Coronary artery (tissue), 2 donors: ENCODE measurements around the gene RPS6KA4.

Experiments
- DNase-seq: peaks from one replicate; pipeline ENCODE4 v3.0.0-alpha.2; 2017; ENCODE audit warnings: low spot score
- H3K27ac ChIP-seq, 2 donors: fragments of 200-600 bp; sonication (generic); one replicate each; pipeline ENCODE4 v1.5.1; 2016 to 2019
- H3K4me3 ChIP-seq: fragments of 200-600 bp; sonication (generic); 2 replicates; pipeline ENCODE4 v1.5.1; 2016; ENCODE audit warnings: mild to moderate bottlenecking, moderate library complexity
- TF ChIP-seq, protein P1 (sequence below): fragments of 200-600 bp; sonication (generic); IDR thresholded peaks from one replicate; pipeline ENCODE4 v1.5.1; 2019; ENCODE audit warnings: antibody characterized with exemption

RPS6KA4 gene

DNA sequence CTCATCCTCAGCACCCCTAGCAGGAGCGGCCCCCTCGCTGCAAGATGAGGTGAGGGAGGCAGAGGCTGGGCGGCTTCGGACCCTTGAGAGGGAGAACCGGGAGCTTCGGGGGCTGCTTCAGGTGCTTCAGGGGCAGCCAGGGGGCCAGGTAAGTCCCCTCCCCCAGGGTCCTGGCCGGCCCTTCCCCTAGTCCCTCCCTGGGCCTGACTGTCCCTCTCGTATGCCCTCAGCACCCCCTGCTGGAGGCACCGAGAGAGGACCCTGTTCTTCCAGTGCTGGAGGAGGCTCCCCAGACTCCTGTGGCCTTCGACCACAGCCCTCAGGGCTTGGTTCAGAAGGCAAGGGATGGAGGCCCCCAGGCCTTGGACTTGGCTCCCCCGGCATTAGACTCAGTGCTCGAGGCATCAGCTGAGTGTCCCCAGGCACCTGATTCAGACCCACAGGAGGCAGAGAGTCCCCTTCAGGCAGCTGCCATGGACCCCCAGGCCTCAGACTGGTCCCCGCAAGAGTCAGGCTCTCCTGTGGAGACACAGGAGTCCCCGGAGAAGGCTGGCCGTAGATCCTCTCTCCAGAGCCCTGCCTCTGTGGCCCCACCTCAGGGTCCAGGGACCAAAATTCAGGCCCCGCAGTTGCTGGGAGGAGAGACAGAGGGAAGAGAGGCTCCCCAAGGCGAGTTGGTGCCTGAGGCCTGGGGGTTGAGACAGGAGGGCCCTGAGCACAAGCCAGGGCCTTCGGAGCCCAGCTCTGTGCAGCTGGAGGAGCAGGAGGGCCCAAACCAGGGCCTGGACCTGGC lies 15.0 kb upstream of the RPS6KA4 start:
- TF ChIP-seq, protein P1, sequence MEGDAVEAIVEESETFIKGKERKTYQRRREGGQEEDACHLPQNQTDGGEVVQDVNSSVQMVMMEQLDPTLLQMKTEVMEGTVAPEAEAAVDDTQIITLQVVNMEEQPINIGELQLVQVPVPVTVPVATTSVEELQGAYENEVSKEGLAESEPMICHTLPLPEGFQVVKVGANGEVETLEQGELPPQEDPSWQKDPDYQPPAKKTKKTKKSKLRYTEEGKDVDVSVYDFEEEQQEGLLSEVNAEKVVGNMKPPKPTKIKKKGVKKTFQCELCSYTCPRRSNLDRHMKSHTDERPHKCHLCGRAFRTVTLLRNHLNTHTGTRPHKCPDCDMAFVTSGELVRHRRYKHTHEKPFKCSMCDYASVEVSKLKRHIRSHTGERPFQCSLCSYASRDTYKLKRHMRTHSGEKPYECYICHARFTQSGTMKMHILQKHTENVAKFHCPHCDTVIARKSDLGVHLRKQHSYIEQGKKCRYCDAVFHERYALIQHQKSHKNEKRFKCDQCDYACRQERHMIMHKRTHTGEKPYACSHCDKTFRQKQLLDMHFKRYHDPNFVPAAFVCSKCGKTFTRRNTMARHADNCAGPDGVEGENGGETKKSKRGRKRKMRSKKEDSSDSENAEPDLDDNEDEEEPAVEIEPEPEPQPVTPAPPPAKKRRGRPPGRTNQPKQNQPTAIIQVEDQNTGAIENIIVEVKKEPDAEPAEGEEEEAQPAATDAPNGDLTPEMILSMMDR: no peak
- Histone ChIP-seq H3K4me3 (no peak overlapping the region), H3K27ac (no peak overlapping the region)
- no peak for DNase-seq

DNA sequence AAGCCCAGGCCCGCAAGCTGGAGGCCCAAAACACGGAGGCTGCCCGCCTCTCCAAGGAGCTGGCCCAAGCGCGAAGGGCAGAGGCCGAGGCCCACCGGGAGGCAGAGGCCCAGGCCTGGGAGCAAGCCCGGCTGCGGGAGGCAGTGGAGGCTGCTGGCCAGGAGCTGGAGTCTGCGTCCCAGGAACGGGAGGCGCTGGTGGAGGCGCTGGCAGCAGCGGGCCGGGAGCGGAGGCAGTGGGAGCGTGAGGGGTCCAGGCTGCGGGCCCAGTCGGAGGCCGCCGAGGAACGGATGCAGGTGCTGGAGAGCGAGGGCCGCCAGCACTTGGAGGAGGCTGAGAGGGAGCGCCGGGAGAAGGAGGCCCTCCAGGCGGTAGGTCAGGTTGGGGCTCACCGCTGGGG lies 14.2 kb upstream of the RPS6KA4 start:
- TF ChIP-seq, protein P1: no peak
- Histone ChIP-seq H3K4me3 (no peak overlapping the region), H3K27ac (no peak overlapping the region)
- DNase-seq: no peak

DNA sequence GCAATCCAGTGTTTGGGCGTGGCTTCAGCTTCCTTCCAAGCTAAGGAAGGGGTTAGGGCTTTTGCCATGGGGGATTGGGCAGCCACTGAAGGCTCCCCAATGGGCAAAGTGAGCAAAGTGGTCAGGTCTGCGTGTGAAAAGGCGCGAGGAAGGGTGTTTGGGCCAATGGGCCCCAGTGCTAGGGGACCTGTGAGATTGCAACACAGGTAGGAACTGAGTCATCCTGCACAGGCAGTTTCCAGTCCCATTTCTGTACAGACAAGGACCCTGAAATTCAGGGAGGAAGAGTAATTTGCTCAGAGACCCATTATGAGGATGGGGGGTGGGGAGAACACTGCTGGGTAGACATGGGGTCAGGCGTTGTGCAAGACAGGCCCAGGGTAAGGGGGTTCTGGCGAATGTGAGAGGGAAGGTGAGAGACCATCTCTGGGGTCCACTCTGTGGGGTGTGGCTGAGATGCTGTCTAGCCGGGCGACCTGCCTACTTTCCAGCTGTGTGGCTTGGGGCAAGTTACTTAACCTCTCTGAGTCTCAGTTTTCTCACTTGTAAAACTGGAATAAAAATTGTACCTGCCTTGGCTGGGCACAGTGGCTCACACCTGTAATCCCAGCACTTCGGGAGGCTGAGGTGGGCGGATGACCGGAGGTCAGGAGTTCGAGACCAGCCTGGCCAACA lies 11.6 kb upstream of the RPS6KA4 start:
- no peak overlapping the region for H3K27ac ChIP-seq
- TF ChIP-seq, protein P1: no peak
- H3K4me3 ChIP-seq: no peak overlapping the region
- no peak for DNase-seq

DNA sequence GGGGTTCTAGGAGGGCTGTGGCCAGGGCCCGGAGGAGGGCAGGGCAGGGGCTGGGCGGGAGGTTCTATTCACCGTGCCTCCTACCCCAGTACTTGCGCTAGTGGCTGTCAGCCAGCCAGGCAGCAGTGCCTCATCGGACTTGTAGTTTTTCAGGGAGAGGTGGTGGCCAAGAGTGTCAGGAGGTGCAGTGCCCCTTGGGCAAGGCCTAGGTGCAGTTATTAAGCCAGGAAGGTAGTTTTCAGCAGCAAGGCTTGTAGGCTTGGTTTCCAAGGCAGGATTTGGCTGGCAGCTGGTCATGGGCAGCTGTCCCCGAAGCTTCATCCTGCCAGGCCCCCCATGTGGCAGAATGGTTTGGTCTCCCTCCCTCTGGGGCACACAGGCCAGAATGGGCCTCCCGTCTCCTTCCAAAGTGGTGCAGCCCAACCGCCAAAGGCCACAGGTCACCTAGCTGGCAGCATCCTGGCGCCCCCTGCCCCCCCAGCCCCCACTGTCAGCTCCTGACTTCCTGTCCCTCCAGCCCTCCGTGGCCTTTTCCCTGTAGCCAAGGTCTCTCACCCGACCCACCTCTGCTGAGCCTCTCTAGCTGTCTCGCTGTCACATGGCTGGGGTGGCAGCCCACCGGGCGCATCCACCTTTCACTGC lies 10.5 kb upstream of the RPS6KA4 start:
- Histone ChIP-seq H3K27ac (no peak overlapping the region), H3K4me3 (no peak overlapping the region)
- no peak for DNase-seq
- TF ChIP-seq, protein P1: no peak

DNA sequence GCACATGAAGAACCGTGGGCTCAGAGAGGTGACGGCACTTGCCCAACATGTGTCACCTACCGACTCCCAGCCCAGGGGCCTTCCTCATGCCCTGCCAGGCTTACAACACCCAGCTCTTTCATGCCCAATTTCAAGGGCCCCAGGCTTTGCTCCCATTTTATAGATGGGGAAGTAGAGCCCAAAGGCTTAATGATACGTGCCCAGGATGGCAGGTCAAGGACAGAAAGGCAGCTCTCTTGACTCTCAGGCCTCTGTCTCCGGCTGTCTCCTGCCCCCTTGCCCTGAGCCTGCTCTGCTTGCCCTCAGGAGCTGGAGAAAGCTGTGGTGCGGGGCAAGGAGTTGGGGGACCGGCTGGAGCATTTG lies 10.0 kb upstream of the RPS6KA4 start:
- Histone ChIP-seq H3K27ac (no peak overlapping the region), H3K4me3 (no peak overlapping the region)
- TF ChIP-seq, protein P1: no peak
- DNase-seq: no peak

DNA sequence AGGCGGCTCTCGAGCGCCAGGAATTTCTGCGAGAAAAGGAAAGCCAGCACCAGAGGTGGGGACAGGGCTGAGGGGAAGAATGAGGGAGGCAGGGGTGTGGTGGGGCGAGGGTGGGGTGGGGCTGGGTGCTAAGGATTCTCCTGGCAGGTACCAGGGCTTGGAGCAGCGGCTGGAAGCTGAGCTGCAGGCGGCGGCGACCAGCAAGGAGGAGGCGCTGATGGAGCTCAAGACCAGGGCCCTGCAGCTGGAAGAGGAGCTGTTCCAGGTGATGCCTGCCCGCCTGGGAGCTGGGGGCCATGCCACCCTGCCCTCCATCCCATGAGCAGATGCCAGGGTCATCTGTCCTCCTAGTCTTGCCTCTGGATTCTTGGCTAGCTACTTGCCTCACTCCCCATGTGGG lies 9.6 kb upstream of the RPS6KA4 start:
- Histone ChIP-seq H3K4me3 (no peak overlapping the region), H3K27ac (no peak overlapping the region)
- TF ChIP-seq, protein P1: no peak
- no peak for DNase-seq
